ENCODE data around the gene SMCR8. TPM values are rescaled to one million over a fixed set of nuclear protein-coding genes. Genes with fewer than 3 reads are reported as not detected.

The SMCR8 gene
- total RNA-seq, 1 experiment from 2014 or later = 22.4 TPM

DNA sequence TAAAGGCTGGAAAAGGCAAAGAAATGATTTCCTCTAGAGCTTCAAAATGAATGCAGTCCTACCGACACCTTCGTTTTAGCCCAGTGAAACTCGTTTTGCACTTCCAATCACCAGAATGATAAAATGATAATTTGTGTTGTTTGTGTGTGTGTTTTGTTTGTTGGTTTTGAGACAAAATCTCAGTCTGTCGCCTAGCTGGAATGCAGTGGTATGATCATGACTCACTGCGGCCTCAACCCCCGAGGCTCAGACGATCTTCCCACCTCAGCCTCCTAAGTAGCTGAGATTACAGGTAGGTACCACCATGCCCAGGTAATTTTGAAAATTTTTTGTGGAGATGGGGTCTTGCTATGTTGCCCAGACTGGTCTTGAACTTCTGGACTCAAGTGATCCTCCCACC lies 59.1 kb downstream of the SMCR8 start:
- H3K4me1 ChIP-seq (ENCODE audit: insufficient read depth, low read length) = no peaks in the 10 kb centered on the region
- H3K9me3 ChIP-seq (ENCODE audit: control insufficient read depth, low read depth, low read length) = no peaks in the 10 kb centered on the region
- Mint-ChIP-seq H3K4me3 (no peak overlapping the region), H3K9me3 (peaks cover 5 to 6% of the 10 kb centered on the region in 2 experiments; a peak in 3 of 5 replicates), H3K36me3 (ENCODE audit: insufficient read depth in 1 of 3, low read depth in 3 of 3) (peaks cover 0 to 8% (median 2%) of the 10 kb centered on the region in 3 experiments; a peak in 3 of 7 replicates), H3K27me3 (ENCODE audit: low read depth) (peaks cover 2% of the 10 kb centered on the region; the same call in 1 of the 2 replicates), H3K27ac (no peak overlapping the region; a peak in 1 of 7 replicates), H3K4me1 (no peaks in the 10 kb centered on the region)
- H3K14ac ChIP-seq (ENCODE audit: insufficient read depth, low read length) = no peak overlapping the region
- no peak overlapping the region for H2AK5ac ChIP-seq (ENCODE audit: insufficient read length, low read length)
- no peak overlapping the region for H3K27ac ChIP-seq (ENCODE audit: insufficient read length, low read depth, low read length)
- H2BK5ac ChIP-seq (ENCODE audit: insufficient read length, low read length) = no peak overlapping the region
- H2BK20ac ChIP-seq (ENCODE audit: low read depth, low read length, poor library complexity, severe bottlenecking) = no peak overlapping the region
- no peak overlapping the region for H2BK120ac ChIP-seq (ENCODE audit: low read depth, low read length, poor library complexity, severe bottlenecking)
- no peak overlapping the region for H3K56ac ChIP-seq (ENCODE audit: insufficient read length, low read depth, low read length)
- TF ChIP-seq, protein P1, sequence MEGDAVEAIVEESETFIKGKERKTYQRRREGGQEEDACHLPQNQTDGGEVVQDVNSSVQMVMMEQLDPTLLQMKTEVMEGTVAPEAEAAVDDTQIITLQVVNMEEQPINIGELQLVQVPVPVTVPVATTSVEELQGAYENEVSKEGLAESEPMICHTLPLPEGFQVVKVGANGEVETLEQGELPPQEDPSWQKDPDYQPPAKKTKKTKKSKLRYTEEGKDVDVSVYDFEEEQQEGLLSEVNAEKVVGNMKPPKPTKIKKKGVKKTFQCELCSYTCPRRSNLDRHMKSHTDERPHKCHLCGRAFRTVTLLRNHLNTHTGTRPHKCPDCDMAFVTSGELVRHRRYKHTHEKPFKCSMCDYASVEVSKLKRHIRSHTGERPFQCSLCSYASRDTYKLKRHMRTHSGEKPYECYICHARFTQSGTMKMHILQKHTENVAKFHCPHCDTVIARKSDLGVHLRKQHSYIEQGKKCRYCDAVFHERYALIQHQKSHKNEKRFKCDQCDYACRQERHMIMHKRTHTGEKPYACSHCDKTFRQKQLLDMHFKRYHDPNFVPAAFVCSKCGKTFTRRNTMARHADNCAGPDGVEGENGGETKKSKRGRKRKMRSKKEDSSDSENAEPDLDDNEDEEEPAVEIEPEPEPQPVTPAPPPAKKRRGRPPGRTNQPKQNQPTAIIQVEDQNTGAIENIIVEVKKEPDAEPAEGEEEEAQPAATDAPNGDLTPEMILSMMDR (conservative IDR thresholded peaks at IDR 0.05) = no peak
- no peak overlapping the region for H3K4me2 ChIP-seq (ENCODE audit: insufficient read depth, insufficient read length, low read length)
- H3K79me1 ChIP-seq (ENCODE audit: insufficient read depth, low read depth, low read length, poor library complexity, severe bottlenecking) = no peaks in the 10 kb centered on the region
- no peak overlapping the region for H3K4ac ChIP-seq (ENCODE audit: low read depth, low read length)
- no peak overlapping the region for H3K9ac ChIP-seq (ENCODE audit: extremely low read depth, insufficient read length, low read length)
- H4K8ac ChIP-seq (replicated peaks; ENCODE audit: insufficient read length, low read depth, low read length) = no peak overlapping the region
- no peaks in the 10 kb centered on the region for H3K23me2 ChIP-seq (ENCODE audit: insufficient read length, low read depth, low read length, poor library complexity, severe bottlenecking)
- H2AFZ ChIP-seq (ENCODE audit: low read length) = no peak overlapping the region
- H4K5ac ChIP-seq (ENCODE audit: insufficient read length, low read depth, low read length) = no peak overlapping the region
- DNase-seq = no peak
- no peaks in the 10 kb centered on the region for H4K20me1 ChIP-seq (ENCODE audit: control insufficient read depth, insufficient read depth, insufficient read length)
- no peaks in the 10 kb centered on the region for H3K27me3 ChIP-seq (ENCODE audit: insufficient read depth, low read length)
- no peak overlapping the region for H2BK15ac ChIP-seq (ENCODE audit: low read depth, low read length)
- no peak overlapping the region for H3K18ac ChIP-seq (ENCODE audit: insufficient read length, low read depth, low read length)
- H2BK12ac ChIP-seq (ENCODE audit: insufficient read length, low read depth, low read length) = no peak overlapping the region
- H3K79me2 ChIP-seq (ENCODE audit: insufficient read depth, low read length) = no peaks in the 10 kb centered on the region
- WGBS (ENCODE audit: extremely low coverage, insufficient read length, low lambda C conversion rate) = no CpG with 5 or more reads among the region's 7 CpGs
- no peak overlapping the region for H3K23ac ChIP-seq (ENCODE audit: insufficient read length, low read depth, low read length)
- H4K91ac ChIP-seq (ENCODE audit: insufficient read length, low read depth, low read length) = no peak overlapping the region
- no peak overlapping the region for H3T11ph ChIP-seq (ENCODE audit: low read length)

Small RNA genes within 50 kb of the gene (microRNA-seq; reads per million reads assigned to microRNA genes)
- gene MIR6778 (ENCODE audit: borderline microRNAs expressed) = not detected

Other genes with a start within 250 kb of the SMCR8 start
- 48.5 and 52.0 TPM in 2 replicates for gene DRG2, start 227.3 kb upstream of the SMCR8 start, total RNA-seq (2021)
- 2.3 and 2.5 TPM in 2 replicates for gene MYO15A, start 206.5 kb upstream of the SMCR8 start, total RNA-seq (2021)
- 89.8 and 92.5 TPM in 2 replicates for gene ALKBH5, start 131.5 kb upstream of the SMCR8 start, total RNA-seq (2021)
- gene LLGL1, start 89.7 kb upstream of the SMCR8 start, total RNA-seq (2021) = 65.0 and 66.2 TPM in 2 replicates
- 298 and 314 TPM in 2 replicates for gene FLII, start 56.6 kb upstream of the SMCR8 start, total RNA-seq (2021)
- 10.2 and 10.3 TPM in 2 replicates for gene MIEF2, start 54.6 kb upstream of the SMCR8 start, total RNA-seq (2021)
- 63.3 and 68.7 TPM in 2 replicates for gene TOP3A, start 299 bp upstream of the SMCR8 start, total RNA-seq (2021)
- gene SHMT1, start 48.3 kb downstream of the SMCR8 start, total RNA-seq (2021) = 41.8 and 42.8 TPM in 2 replicates
- gene EVPLL, start 62.5 kb downstream of the SMCR8 start, total RNA-seq (2021) = 0.61 TPM in 1 of 2 replicates, not detected in the other
- gene LGALS9C, start 161.5 kb downstream of the SMCR8 start, total RNA-seq (2021) = not detected in 2 replicates